ENCODE results near the gene PER2. TPM values are rescaled to one million over a fixed set of nuclear protein-coding genes. Genes with fewer than 3 reads are reported as not detected.
A peak's percentile ranks its signal among the peaks of the same experiment; 100 is the strongest.

Gene PER2
- total RNA-seq, 1 experiment from 2014 or later = 6.6 TPM

- TF ChIP-seq FOXJ3 (CRISPR knock-in tag; IDR thresholded peaks at IDR 0.05; ENCODE audit: borderline replicate concordance) (no peak), ZNF121 (CRISPR knock-in tag; IDR thresholded peaks at IDR 0.05) (no peak), USF2 (CRISPR knock-in tag; IDR thresholded peaks at IDR 0.05) (peak; percentile 65), HMGA2 (CRISPR knock-in tag; IDR thresholded peaks at IDR 0.05) (no peak), E2F5 (CRISPR knock-in tag; IDR thresholded peaks at IDR 0.05) (no peak), OVOL2 (CRISPR knock-in tag; IDR thresholded peaks at IDR 0.05; ENCODE audit: borderline replicate concordance) (no peak), TP53 (CRISPR knock-in tag; IDR thresholded peaks at IDR 0.05) (peak; percentile 83; the same call in 1 of the 2 replicates), JAZF1 (CRISPR knock-in tag; IDR thresholded peaks at IDR 0.05) (no peak), ZNF396 (CRISPR knock-in tag; IDR thresholded peaks at IDR 0.05; ENCODE audit: borderline replicate concordance) (no peak), EMX1 (CRISPR knock-in tag; IDR thresholded peaks at IDR 0.05) (peak; percentile 89), ZNF416 (CRISPR knock-in tag; IDR thresholded peaks at IDR 0.05) (peak; percentile 94; the same call in 1 of the 2 replicates), FOXP4 (CRISPR knock-in tag; IDR thresholded peaks at IDR 0.05) (peak; percentile 0; the same call in 1 of the 2 replicates), GTF2I (CRISPR knock-in tag; conservative IDR thresholded peaks at IDR 0.05) (no peak), CBFB (CRISPR knock-in tag; IDR thresholded peaks at IDR 0.05; ENCODE audit: low read depth) (peak; percentile 65; the same call in 1 of the 2 replicates), RORB (CRISPR knock-in tag; IDR thresholded peaks at IDR 0.05) (no peak)
- TF ChIP-seq, protein P1, sequence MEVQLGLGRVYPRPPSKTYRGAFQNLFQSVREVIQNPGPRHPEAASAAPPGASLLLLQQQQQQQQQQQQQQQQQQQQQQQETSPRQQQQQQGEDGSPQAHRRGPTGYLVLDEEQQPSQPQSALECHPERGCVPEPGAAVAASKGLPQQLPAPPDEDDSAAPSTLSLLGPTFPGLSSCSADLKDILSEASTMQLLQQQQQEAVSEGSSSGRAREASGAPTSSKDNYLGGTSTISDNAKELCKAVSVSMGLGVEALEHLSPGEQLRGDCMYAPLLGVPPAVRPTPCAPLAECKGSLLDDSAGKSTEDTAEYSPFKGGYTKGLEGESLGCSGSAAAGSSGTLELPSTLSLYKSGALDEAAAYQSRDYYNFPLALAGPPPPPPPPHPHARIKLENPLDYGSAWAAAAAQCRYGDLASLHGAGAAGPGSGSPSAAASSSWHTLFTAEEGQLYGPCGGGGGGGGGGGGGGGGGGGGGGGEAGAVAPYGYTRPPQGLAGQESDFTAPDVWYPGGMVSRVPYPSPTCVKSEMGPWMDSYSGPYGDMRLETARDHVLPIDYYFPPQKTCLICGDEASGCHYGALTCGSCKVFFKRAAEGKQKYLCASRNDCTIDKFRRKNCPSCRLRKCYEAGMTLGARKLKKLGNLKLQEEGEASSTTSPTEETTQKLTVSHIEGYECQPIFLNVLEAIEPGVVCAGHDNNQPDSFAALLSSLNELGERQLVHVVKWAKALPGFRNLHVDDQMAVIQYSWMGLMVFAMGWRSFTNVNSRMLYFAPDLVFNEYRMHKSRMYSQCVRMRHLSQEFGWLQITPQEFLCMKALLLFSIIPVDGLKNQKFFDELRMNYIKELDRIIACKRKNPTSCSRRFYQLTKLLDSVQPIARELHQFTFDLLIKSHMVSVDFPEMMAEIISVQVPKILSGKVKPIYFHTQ (CRISPR knock-in tag; IDR thresholded peaks at IDR 0.05) = no peak
- TF ChIP-seq, protein P2, sequence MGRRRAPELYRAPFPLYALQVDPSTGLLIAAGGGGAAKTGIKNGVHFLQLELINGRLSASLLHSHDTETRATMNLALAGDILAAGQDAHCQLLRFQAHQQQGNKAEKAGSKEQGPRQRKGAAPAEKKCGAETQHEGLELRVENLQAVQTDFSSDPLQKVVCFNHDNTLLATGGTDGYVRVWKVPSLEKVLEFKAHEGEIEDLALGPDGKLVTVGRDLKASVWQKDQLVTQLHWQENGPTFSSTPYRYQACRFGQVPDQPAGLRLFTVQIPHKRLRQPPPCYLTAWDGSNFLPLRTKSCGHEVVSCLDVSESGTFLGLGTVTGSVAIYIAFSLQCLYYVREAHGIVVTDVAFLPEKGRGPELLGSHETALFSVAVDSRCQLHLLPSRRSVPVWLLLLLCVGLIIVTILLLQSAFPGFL (CRISPR knock-in tag; IDR thresholded peaks at IDR 0.05; ENCODE audit: borderline replicate concordance) = peak; percentile 54; the same call in 1 of the 2 replicates
- TF ChIP-seq, protein P3, sequence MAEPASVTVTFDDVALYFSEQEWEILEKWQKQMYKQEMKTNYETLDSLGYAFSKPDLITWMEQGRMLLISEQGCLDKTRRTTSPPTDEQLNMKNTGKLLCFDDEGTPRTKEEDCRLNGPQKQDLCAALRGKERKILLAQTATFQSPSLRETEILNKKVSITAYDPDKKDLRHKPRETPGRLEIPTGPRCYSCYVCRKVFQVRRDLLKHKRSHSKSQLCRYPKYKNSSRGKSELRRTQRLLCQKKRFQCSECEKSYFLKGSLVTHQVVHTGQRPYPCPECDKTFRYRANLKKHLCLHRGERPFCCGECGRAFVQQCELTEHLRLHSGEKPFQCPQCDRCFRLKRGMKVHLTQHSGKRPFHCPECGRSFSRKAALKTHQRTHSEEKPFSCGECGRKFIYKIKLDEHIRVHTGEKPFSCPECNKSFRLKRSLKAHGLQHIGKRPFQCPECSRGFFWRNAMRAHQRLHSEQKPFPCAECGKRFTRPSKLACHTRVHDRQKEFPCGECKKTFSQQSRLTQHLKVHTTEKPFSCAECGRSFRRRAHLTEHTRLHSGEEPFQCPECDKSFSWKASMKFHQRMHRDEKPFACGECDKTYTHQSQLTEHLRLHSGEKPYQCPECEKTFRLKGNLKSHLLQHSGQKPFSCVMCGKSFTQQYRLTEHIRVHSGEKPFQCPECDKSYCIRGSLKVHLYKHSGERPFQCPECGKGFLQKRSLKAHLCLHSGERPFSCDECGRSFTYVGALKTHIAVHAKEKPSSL (CRISPR knock-in tag; conservative IDR thresholded peaks at IDR 0.05) = no peak
- TF ChIP-seq, protein P4, sequence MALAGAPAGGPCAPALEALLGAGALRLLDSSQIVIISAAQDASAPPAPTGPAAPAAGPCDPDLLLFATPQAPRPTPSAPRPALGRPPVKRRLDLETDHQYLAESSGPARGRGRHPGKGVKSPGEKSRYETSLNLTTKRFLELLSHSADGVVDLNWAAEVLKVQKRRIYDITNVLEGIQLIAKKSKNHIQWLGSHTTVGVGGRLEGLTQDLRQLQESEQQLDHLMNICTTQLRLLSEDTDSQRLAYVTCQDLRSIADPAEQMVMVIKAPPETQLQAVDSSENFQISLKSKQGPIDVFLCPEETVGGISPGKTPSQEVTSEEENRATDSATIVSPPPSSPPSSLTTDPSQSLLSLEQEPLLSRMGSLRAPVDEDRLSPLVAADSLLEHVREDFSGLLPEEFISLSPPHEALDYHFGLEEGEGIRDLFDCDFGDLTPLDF (CRISPR knock-in tag; IDR thresholded peaks at IDR 0.05) = no peak
- TF ChIP-seq, protein P5, sequence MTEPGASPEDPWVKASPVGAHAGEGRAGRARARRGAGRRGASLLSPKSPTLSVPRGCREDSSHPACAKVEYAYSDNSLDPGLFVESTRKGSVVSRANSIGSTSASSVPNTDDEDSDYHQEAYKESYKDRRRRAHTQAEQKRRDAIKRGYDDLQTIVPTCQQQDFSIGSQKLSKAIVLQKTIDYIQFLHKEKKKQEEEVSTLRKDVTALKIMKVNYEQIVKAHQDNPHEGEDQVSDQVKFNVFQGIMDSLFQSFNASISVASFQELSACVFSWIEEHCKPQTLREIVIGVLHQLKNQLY (CRISPR knock-in tag; IDR thresholded peaks at IDR 0.05) = no peak
- TF ChIP-seq, protein P6, sequence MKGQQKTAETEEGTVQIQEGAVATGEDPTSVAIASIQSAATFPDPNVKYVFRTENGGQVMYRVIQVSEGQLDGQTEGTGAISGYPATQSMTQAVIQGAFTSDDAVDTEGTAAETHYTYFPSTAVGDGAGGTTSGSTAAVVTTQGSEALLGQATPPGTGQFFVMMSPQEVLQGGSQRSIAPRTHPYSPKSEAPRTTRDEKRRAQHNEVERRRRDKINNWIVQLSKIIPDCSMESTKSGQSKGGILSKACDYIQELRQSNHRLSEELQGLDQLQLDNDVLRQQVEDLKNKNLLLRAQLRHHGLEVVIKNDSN (CRISPR knock-in tag; IDR thresholded peaks at IDR 0.05) = no peak
- TF ChIP-seq, protein P7, sequence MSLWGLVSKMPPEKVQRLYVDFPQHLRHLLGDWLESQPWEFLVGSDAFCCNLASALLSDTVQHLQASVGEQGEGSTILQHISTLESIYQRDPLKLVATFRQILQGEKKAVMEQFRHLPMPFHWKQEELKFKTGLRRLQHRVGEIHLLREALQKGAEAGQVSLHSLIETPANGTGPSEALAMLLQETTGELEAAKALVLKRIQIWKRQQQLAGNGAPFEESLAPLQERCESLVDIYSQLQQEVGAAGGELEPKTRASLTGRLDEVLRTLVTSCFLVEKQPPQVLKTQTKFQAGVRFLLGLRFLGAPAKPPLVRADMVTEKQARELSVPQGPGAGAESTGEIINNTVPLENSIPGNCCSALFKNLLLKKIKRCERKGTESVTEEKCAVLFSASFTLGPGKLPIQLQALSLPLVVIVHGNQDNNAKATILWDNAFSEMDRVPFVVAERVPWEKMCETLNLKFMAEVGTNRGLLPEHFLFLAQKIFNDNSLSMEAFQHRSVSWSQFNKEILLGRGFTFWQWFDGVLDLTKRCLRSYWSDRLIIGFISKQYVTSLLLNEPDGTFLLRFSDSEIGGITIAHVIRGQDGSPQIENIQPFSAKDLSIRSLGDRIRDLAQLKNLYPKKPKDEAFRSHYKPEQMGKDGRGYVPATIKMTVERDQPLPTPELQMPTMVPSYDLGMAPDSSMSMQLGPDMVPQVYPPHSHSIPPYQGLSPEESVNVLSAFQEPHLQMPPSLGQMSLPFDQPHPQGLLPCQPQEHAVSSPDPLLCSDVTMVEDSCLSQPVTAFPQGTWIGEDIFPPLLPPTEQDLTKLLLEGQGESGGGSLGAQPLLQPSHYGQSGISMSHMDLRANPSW (CRISPR knock-in tag; conservative IDR thresholded peaks at IDR 0.05; ENCODE audit: low read depth) = 0 out of 2 replicates have a peak, but pooled peaks have one; percentile 52
Measured at GRCh38 chr2:238239863-238240756, 48.3 kb downstream of the PER2 start, which contains the start of gene HES6 (continued).
